PFSK-1 (cell line): Measurements from ENCODE around the gene KCNQ2.

ENCODE experiments used
- POLR2AphosphoS5 ChIP-seq: IDR thresholded peaks from 2 replicates; pipeline ENCODE4 v1.6.1; 2012; ENCODE audit warnings: low read depth, mild to moderate bottlenecking, control low read depth, low read length, moderate library complexity
- REST ChIP-seq, 2 experiments: IDR thresholded peaks; 2 replicates each; pipeline versions ENCODE4 v1.6.1 to v1.8.0; 2011 to 2012; ENCODE audit warnings: low read depth in 2 of 2, low read length in 2 of 2, control low read depth in 1 of 2, inconsistent platforms in 1 of 2, mild to moderate bottlenecking in 1 of 2, moderate library complexity in 1 of 2; ENCODE audit not compliant: insufficient read depth in 1 of 2
- SIN3A ChIP-seq: IDR thresholded peaks from 2 replicates; pipeline ENCODE4 v1.6.1; 2012; ENCODE audit warnings: mild to moderate bottlenecking, low read length, moderate library complexity, borderline replicate concordance; ENCODE audit not compliant: insufficient read depth
- TAF1 ChIP-seq: IDR thresholded peaks from 2 replicates; pipeline ENCODE4 v1.6.1; 2012; ENCODE audit warnings: low read length, control low read depth, borderline replicate concordance; ENCODE audit not compliant: insufficient read depth

DNA sequence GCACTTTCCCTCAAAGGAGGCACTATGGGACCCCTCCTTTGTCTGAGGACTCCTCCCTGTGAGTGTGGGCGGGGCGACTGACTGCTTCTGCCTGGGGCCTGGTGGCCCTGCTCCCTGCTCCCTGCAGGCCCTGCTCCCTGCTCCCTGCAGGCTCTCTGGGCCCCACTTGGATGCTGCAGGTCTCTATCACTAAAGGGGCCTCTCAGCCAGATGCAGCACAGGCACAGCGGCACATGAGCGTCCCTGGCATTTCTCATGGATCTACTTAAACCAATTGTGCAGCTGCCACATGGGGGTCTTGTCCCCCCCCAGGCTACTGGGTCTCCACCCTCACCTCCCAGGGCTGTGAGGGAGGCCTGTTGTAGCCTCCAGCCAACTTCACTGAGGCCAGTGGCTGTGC, 18.6 kb upstream of the KCNQ2 start:
- no peak for TF ChIP-seq SIN3A
- no peak for TF ChIP-seq POLR2AphosphoS5
- TF ChIP-seq REST (IDR thresholded peaks at IDR 0.05; ENCODE audit: insufficient read depth in 1 of 2, low read depth in 2 of 2, low read length in 2 of 2), result no peak
- no peak for TF ChIP-seq TAF1
